ENCODE measurements around the gene IFNAR1. TPM values are rescaled to one million over a fixed set of nuclear protein-coding genes. Genes with fewer than 3 reads are reported as not detected.

IFNAR1 gene
- total and polyA plus RNA-seq, 9 of the 15 experiments (the other 6 are each of a cell fraction or from before 2014, with no cell fraction given) = 8.6 to 31.8 (median 14.8) TPM

GRCh38 chr21:33324291-33325221 lies at the start of gene IFNAR1 (continued):
- TF ChIP-seq, protein P1, sequence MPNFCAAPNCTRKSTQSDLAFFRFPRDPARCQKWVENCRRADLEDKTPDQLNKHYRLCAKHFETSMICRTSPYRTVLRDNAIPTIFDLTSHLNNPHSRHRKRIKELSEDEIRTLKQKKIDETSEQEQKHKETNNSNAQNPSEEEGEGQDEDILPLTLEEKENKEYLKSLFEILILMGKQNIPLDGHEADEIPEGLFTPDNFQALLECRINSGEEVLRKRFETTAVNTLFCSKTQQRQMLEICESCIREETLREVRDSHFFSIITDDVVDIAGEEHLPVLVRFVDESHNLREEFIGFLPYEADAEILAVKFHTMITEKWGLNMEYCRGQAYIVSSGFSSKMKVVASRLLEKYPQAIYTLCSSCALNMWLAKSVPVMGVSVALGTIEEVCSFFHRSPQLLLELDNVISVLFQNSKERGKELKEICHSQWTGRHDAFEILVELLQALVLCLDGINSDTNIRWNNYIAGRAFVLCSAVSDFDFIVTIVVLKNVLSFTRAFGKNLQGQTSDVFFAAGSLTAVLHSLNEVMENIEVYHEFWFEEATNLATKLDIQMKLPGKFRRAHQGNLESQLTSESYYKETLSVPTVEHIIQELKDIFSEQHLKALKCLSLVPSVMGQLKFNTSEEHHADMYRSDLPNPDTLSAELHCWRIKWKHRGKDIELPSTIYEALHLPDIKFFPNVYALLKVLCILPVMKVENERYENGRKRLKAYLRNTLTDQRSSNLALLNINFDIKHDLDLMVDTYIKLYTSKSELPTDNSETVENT (CRISPR knock-in tag; IDR thresholded peaks at IDR 0.05) = peak; percentile 63
- TF ChIP-seq HDAC8 (tag; IDR thresholded peaks at IDR 0.05) (no peak), ZNF431 (CRISPR knock-in tag; IDR thresholded peaks at IDR 0.05) (no peak), E2F8 (IDR thresholded peaks at IDR 0.05; ENCODE audit: low read depth, partially characterized antibody) (peak; percentile 50), WHSC1 (IDR thresholded peaks at IDR 0.05; ENCODE audit: low read length) (no peak), ZNF41 (CRISPR knock-in tag; conservative IDR thresholded peaks at IDR 0.05) (0 out of 2 replicates have a peak, but pooled peaks have one; percentile 24), UBTF (IDR thresholded peaks at IDR 0.05; ENCODE audit: borderline replicate concordance in 1 of 2, low read depth in 2 of 2, low read length in 2 of 2) (peak; percentile 90 to 97; a peak in 3 of 4 replicates), RNF219 (CRISPR knock-in tag; IDR thresholded peaks at IDR 0.05) (no peak), SAP30 (IDR thresholded peaks at IDR 0.05; ENCODE audit: borderline replicate concordance, insufficient read depth, low read depth, low read length, poor library complexity, severe bottlenecking) (peak; percentile 47), NCOR1 (IDR thresholded peaks at IDR 0.05) (no peak), NR2F6 (CRISPR knock-in tag; IDR thresholded peaks at IDR 0.05) (no peak), NUFIP1 (IDR thresholded peaks at IDR 0.05; ENCODE audit: partially characterized antibody) (no peak)
